Measurements from ENCODE around the gene PTBP1.
"Not testable (repeated sequence)": the region's sequence is repeated elsewhere in the genome, so short reads cannot be mapped to it uniquely, and the experiment has no call there.

The PTBP1 gene

GRCh38 chr19:845707-846521 is 48.7 kb downstream of the PTBP1 start:
- Histone ChIP-seq H3K4me2 (ENCODE audit: low read length) (no peak overlapping the region), H3K9me3 (ENCODE audit: low read length) (no peaks in the 10 kb centered on the region), H3F3A (ENCODE audit: insufficient read depth, low read length) (no peaks in the 10 kb centered on the region), H2AFZ (ENCODE audit: low read length) (no peak overlapping the region), H4K20me1 (ENCODE audit: insufficient read depth, low read length) (no peaks in the 10 kb centered on the region), H3K79me2 (ENCODE audit: insufficient read depth, low read length) (no peaks in the 10 kb centered on the region), H3K4me3 (ENCODE audit: low read depth, low read length, poor library complexity, severe bottlenecking) (no peak overlapping the region), H3K27me3 (ENCODE audit: insufficient read depth, low read length) (peaks cover 4% of the 10 kb centered on the region; the same call in 1 of the 2 replicates), H3K36me3 (ENCODE audit: insufficient read depth, low read length) (no peaks in the 10 kb centered on the region), H3K9me2 (ENCODE audit: low read depth, low read length) (no peaks in the 10 kb centered on the region), H3K9ac (ENCODE audit: low read length) (no peak overlapping the region), H3K27ac (ENCODE audit: low read depth, low read length, poor library complexity, severe bottlenecking) (no peak overlapping the region), H3K4me1 (ENCODE audit: insufficient read depth, low read length, severe bottlenecking) (no peaks in the 10 kb centered on the region)
- TF ChIP-seq, protein P1, sequence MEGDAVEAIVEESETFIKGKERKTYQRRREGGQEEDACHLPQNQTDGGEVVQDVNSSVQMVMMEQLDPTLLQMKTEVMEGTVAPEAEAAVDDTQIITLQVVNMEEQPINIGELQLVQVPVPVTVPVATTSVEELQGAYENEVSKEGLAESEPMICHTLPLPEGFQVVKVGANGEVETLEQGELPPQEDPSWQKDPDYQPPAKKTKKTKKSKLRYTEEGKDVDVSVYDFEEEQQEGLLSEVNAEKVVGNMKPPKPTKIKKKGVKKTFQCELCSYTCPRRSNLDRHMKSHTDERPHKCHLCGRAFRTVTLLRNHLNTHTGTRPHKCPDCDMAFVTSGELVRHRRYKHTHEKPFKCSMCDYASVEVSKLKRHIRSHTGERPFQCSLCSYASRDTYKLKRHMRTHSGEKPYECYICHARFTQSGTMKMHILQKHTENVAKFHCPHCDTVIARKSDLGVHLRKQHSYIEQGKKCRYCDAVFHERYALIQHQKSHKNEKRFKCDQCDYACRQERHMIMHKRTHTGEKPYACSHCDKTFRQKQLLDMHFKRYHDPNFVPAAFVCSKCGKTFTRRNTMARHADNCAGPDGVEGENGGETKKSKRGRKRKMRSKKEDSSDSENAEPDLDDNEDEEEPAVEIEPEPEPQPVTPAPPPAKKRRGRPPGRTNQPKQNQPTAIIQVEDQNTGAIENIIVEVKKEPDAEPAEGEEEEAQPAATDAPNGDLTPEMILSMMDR (IDR thresholded peaks at IDR 0.05; ENCODE audit: low read length), result no peak
- TF ChIP-seq EZH2 (IDR thresholded peaks at IDR 0.05; ENCODE audit: borderline replicate concordance, low read length), result no peak

DNA sequence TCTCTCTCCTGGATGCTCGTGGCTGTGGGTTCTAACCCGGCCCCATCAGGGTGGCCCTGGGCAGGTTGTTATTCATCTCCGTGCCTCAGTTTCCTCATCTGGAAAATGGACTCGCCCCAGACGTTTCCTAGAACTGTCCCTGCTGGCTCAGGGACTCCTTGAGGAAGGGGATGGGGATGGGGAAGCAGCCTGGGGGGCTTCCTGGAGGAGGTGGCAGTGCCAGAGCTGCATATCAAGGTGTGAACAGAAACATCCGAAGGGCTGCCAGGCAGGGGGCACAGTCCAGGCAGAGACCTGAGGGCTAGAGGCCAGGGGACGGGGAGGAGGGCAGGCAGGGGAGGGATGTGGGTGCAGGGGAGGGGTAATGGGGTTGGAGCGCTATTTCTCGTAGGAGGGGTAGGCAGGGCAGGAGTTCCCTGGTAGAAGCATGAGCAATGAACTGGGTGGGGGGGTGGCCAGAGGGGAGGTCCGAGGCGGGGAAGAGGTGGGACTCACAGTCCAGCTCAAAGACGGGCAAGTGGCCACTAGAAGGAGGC is 51.2 kb downstream of the PTBP1 start:
- Histone ChIP-seq H3K27ac (ENCODE audit: low read depth, low read length, poor library complexity, severe bottlenecking) (no peak overlapping the region), H3F3A (ENCODE audit: insufficient read depth, low read length) (no peaks in the 10 kb centered on the region), H3K4me3 (ENCODE audit: low read depth, low read length, poor library complexity, severe bottlenecking) (no peak overlapping the region), H3K27me3 (ENCODE audit: insufficient read depth, low read length) (peaks cover 4% of the 10 kb centered on the region; the same call in 1 of the 2 replicates), H4K20me1 (ENCODE audit: insufficient read depth, low read length) (no peaks in the 10 kb centered on the region), H3K9ac (ENCODE audit: low read length) (no peak overlapping the region), H2AFZ (ENCODE audit: low read length) (no peak overlapping the region), H3K79me2 (ENCODE audit: insufficient read depth, low read length) (no peaks in the 10 kb centered on the region), H3K36me3 (ENCODE audit: insufficient read depth, low read length) (no peaks in the 10 kb centered on the region), H3K9me2 (ENCODE audit: low read depth, low read length) (no peaks in the 10 kb centered on the region), H3K4me1 (ENCODE audit: insufficient read depth, low read length, severe bottlenecking) (no peaks in the 10 kb centered on the region), H3K9me3 (ENCODE audit: low read length) (no peaks in the 10 kb centered on the region), H3K4me2 (ENCODE audit: low read length) (no peak overlapping the region)
- TF ChIP-seq, protein P1 (IDR thresholded peaks at IDR 0.05; ENCODE audit: low read length), result no peak
- no peak for TF ChIP-seq EZH2 (IDR thresholded peaks at IDR 0.05; ENCODE audit: borderline replicate concordance, low read length)

DNA sequence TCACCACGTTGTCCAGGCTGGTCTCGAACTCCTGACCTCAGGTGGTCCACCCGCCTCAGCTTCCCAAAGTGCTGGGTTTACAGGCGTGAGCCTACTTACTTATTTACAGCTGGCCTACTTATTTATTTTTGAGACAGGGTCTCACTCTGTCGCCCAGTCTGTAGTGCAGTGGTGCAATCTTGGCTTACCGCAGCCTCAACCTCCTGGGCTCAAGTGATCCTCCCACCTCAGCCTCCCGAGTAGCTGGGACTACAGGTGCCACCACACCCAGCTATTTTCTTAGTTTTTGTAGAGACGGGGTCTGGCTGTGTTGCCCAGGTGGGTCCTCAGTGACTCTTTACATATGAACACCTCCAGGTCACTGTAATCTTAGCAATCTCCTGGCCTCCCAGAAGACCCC is 51.9 kb downstream of the PTBP1 start:
- not testable (repeated sequence) for H3K9ac ChIP-seq (ENCODE audit: low read length); H3K27ac ChIP-seq (ENCODE audit: low read depth, low read length, poor library complexity, severe bottlenecking); H3K36me3 ChIP-seq (ENCODE audit: insufficient read depth, low read length); H3F3A ChIP-seq (ENCODE audit: insufficient read depth, low read length); H3K4me2 ChIP-seq (ENCODE audit: low read length); H2AFZ ChIP-seq (ENCODE audit: low read length); H3K9me2 ChIP-seq (ENCODE audit: low read depth, low read length); H3K79me2 ChIP-seq (ENCODE audit: insufficient read depth, low read length); H3K4me1 ChIP-seq (ENCODE audit: insufficient read depth, low read length, severe bottlenecking); H3K27me3 ChIP-seq (ENCODE audit: insufficient read depth, low read length); H3K9me3 ChIP-seq (ENCODE audit: low read length); H4K20me1 ChIP-seq (ENCODE audit: insufficient read depth, low read length); H3K4me3 ChIP-seq (ENCODE audit: low read depth, low read length, poor library complexity, severe bottlenecking)
